GM12892 (cell line): ENCODE results near the gene RTP3.

Experiments used
- POLR2A ChIP-seq: IDR thresholded peaks from 2 replicates; pipeline ENCODE4 v1.6.1; 2011; ENCODE audit warnings: low read depth, low read length, control low read depth
- POLR2AphosphoS5 ChIP-seq: IDR thresholded peaks from 2 replicates; pipeline ENCODE4 v1.6.1; 2011; ENCODE audit warnings: low read depth, low read length, control low read depth
- TAF1 ChIP-seq: IDR thresholded peaks from 2 replicates; pipeline ENCODE4 v1.6.1; 2011; ENCODE audit warnings: low read depth, mild to moderate bottlenecking, control low read depth, low read length, borderline replicate concordance

GRCh38 chr3:46500656-46501635 is 3.2 kb downstream of the RTP3 start:
- TF ChIP-seq POLR2A: no peak
- no peak for TF ChIP-seq POLR2AphosphoS5
- TF ChIP-seq TAF1: no peak
